Pancreas (tissue), 10 donors: ENCODE measurements around the gene PARD3B. TPM values are rescaled to one million over a fixed set of nuclear protein-coding genes. Genes with fewer than 3 reads are reported as not detected.

Source experiments
- ATAC-seq, 4 donors: fragments of 200-7000 bp; cut with Tn5 transposase; one replicate each; pipeline versions ENCODE4 v1.8.0 to v1.9.1; 2020; ENCODE audit warnings: mild to moderate bottlenecking in 4 of 4, moderate library complexity in 4 of 4
- DNase-seq, 6 donors: peaks; one replicate each; pipeline ENCODE4 v3.0.0-alpha.2; 2020
- FAIRE-seq: peaks from 2 replicates; lab custom pipeline; 2012; peaks lifted over from hg19 to GRCh38; lab: Jason Lieb, UNC
- H3K27ac ChIP-seq, 4 donors: fragments of 200-600 bp; sonication (generic); 1 replicate in 3 of 4; 2 replicates in 1 of 4; pipeline versions ENCODE4 v1.5.0 to v1.8.0; 2020
- H3K27me3 ChIP-seq, 4 donors: fragments of 200-600 bp; one replicate each; pipeline ENCODE4 v1.8.0; 2021
- H3K36me3 ChIP-seq, 3 donors: fragments of 200-600 bp; sonication (generic) in 1 of 3; one replicate each; pipeline versions ENCODE4 v1.5.0 to v1.8.0; 2020 to 2021
- H3K4me1 ChIP-seq, 3 donors: fragments of 200-600 bp; one replicate each; pipeline ENCODE4 v1.8.0; 2021
- H3K4me3 ChIP-seq, 4 donors: fragments of 200-600 bp; sonication (generic) in 2 of 4; one replicate each; pipeline versions ENCODE4 v1.5.0 to v1.8.0; 2020 to 2021
- H3K9me3 ChIP-seq, 4 donors: fragments of 200-600 bp; one replicate each; pipeline ENCODE4 v1.8.0; 2021
- WGBS, 2 donors: extraction: QIAGEN DNeasy Blood & Tissue Kit; methylation state at CpG; one replicate each; pipeline ENCODE4 v1.1.7; 2013; 5-methylcytosine and 5-hydroxymethylcytosine counted together
- intact Hi-C, 3 donors: fragments of 100-400 bp; cut with DNase I; formaldehyde crosslinking; loops; one replicate each; pipeline versions ENCODE4 v1.11.1 to v1.14.2; 2022
- polyA plus RNA-seq, 2 donors: library from polyadenylated mRNA; stranded (reverse); fragments of 200-250 nt; gene quantifications; one replicate each; pipeline ENCODE4 v1.2.3, GENCODE V29; 2013
- total RNA-seq, 6 donors: library from RNA; stranded (reverse); fragmentation: NEBNext Ultra II Directional in 4 of 6; extraction: Animal tissue kit (Norgen Biotek cat#: 25700) in 4 of 6; gene quantifications; one replicate each; pipeline versions ENCODE4 v1.2.1 to v1.2.4, GENCODE V29; 2021 to 2023
- TF ChIP-seq, protein P1 (sequence below), 4 donors: fragments of 200-600 bp; sonication (generic) in 3 of 4; IDR thresholded peaks; one replicate each; pipeline versions ENCODE4 v1.5.0 to v1.8.0; 2021; ENCODE audit warnings: antibody characterized with exemption in 4 of 4
- donor health status: healthy with polysubstance abuse.
- donor health status: DM: no; HTN: no; CAD: no; lungs with moderate emphysema.
- donor health status: DM: no; HTN: no; CAD: no.
- donor health status: control.
- donor health status: control.
- donor health status: Bipolar disorder and iron deficiency.
- donor health status: DM: yes; HTN: yes; CAD: no.
- donor health status: DM: no; HTN: no; CAD: no.
- donor health status: DM: no; HTN: no; CAD: no.
- donor health status: DM: yes; HTN: yes; CAD: no.

PARD3B gene
- total and polyA plus RNA-seq, 8 donors = 2.8 to 21.5 (median 12.7) TPM

DNA sequence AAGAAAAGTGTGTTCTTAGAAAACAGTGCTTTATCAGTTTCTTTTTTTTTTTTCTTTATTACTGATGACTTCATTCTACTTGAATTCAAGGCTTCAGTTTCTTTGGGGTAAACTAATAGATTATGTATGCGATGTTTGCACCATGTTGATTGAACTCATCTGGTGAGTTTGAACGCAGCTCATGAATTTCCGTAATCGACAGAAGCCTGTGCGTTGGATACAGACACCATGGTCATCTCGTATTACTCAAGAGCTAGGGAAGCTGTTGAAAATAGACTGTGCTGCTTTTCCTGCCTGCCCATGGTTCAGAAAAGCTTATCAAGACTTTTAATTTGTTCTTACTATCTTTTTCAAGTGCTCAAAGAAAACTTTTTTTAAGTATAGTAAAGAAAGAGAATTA, 951.5 kb downstream of the PARD3B start:
- Histone ChIP-seq H3K9me3 (no peaks in the 10 kb centered on the region), H3K36me3 (no peaks in the 10 kb centered on the region), H3K27me3 (no peaks in the 10 kb centered on the region), H3K4me3 (no peak overlapping the region), H3K4me1 (no peaks in the 10 kb centered on the region), H3K27ac (no peak overlapping the region)
- intact Hi-C loops = no loop called here
- TF ChIP-seq, protein P1, sequence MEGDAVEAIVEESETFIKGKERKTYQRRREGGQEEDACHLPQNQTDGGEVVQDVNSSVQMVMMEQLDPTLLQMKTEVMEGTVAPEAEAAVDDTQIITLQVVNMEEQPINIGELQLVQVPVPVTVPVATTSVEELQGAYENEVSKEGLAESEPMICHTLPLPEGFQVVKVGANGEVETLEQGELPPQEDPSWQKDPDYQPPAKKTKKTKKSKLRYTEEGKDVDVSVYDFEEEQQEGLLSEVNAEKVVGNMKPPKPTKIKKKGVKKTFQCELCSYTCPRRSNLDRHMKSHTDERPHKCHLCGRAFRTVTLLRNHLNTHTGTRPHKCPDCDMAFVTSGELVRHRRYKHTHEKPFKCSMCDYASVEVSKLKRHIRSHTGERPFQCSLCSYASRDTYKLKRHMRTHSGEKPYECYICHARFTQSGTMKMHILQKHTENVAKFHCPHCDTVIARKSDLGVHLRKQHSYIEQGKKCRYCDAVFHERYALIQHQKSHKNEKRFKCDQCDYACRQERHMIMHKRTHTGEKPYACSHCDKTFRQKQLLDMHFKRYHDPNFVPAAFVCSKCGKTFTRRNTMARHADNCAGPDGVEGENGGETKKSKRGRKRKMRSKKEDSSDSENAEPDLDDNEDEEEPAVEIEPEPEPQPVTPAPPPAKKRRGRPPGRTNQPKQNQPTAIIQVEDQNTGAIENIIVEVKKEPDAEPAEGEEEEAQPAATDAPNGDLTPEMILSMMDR (IDR thresholded peaks at IDR 0.05) = no peak
- DNase-seq (no peak), ATAC-seq (no peak), FAIRE-seq (no peak)
- WGBS, 2 donors = 85 to 86% methylated on average over 6 of the region's 6 CpGs

DNA sequence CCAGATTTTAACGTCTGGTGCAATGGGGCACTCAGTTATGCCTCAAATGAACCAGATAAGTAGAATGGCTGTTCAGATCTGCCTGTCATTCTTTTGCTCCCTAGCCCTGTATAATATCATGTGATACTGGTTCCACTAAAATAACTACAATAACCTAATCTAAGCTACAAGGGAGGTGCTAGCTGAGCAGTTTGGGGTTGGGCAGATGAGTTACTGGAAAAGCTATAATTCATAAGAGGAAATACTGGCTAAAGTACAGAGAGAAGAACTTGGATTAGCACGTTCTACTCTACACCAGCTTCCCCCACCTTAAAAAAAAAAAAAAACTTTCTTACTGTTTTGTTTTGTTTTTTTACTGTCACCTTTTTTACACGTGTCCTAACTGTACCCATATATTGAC, 953.7 kb downstream of the PARD3B start:
- no peak overlapping the region for H3K4me3 ChIP-seq
- DNase-seq (no peak), FAIRE-seq (no peak), ATAC-seq (peak in 1 of 4 donors; percentile 54)
- no peaks in the 10 kb centered on the region for H3K36me3 ChIP-seq
- no peaks in the 10 kb centered on the region for H3K27me3 ChIP-seq
- no peak overlapping the region for H3K27ac ChIP-seq
- WGBS, 2 donors = 83 to 85% methylated on average over 3 of the region's 3 CpGs
- no peaks in the 10 kb centered on the region for H3K9me3 ChIP-seq
- TF ChIP-seq, protein P1 (IDR thresholded peaks at IDR 0.05) = no peak
- intact Hi-C loops = no loop called here
- H3K4me1 ChIP-seq = no peaks in the 10 kb centered on the region

- TF ChIP-seq, protein P1 (IDR thresholded peaks at IDR 0.05) = no peak
- peak in 1 of 4 donors; percentile 54 for ATAC-seq
- Histone ChIP-seq H3K27ac (no peak overlapping the region), H3K4me1 (no peaks in the 10 kb centered on the region), H3K9me3 (no peaks in the 10 kb centered on the region), H3K4me3 (no peak overlapping the region), H3K27me3 (no peaks in the 10 kb centered on the region), H3K36me3 (no peaks in the 10 kb centered on the region)
- FAIRE-seq = no peak
- DNase-seq = no peak
- intact Hi-C loops = no loop called here
- WGBS, 2 donors = 90 to 91% methylated on average over 4 of the region's 4 CpGs
These were observed 954.8 kb downstream of the PARD3B start for GRCh38 chr2:205500065-205500464.

- intact Hi-C loops = no loop called here
- FAIRE-seq (no peak), DNase-seq (no peak), ATAC-seq (no peak)
- Histone ChIP-seq H3K4me1 (no peaks in the 10 kb centered on the region), H3K4me3 (no peak overlapping the region), H3K9me3 (no peaks in the 10 kb centered on the region), H3K36me3 (no peaks in the 10 kb centered on the region), H3K27me3 (no peaks in the 10 kb centered on the region), H3K27ac (no peak overlapping the region)
- TF ChIP-seq, protein P1 (IDR thresholded peaks at IDR 0.05) = no peak
- 93 to 98% methylated on average over 6 of the region's 6 CpGs for WGBS, 2 donors
These were observed 955.7 kb downstream of the PARD3B start for GRCh38 chr2:205500951-205501350.

- WGBS, 2 donors = 88% methylated on average over 7 of the region's 7 CpGs
- intact Hi-C loops = no loop called here
- H3K27ac ChIP-seq = no peak overlapping the region
- H3K36me3 ChIP-seq = no peaks in the 10 kb centered on the region
- FAIRE-seq (no peak), ATAC-seq (no peak), DNase-seq (no peak)
- H3K4me3 ChIP-seq = no peak overlapping the region
- no peaks in the 10 kb centered on the region for H3K4me1 ChIP-seq
- no peaks in the 10 kb centered on the region for H3K9me3 ChIP-seq
- TF ChIP-seq, protein P1 (IDR thresholded peaks at IDR 0.05) = no peak
- H3K27me3 ChIP-seq = no peaks in the 10 kb centered on the region
These were observed 956.6 kb downstream of the PARD3B start for GRCh38 chr2:205501826-205502225.
